A549 (cell line): ENCODE results near the gene GIMAP8. TPM values are rescaled to one million over a fixed set of nuclear protein-coding genes. Genes with fewer than 3 reads are reported as not detected.

Source experiments
- ATAC-seq, 2 experiments: fragments of 200-7000 bp in 1 of 2; fragments of >200 bp in 1 of 2; cut with Nextera tagmentation in 1 of 2; cut with Tn5 transposase in 1 of 2; 3 replicates each; pipeline versions ENCODE4 v1.8.0 to v1.9.1; 2018 to 2020; ENCODE audit warnings: mild to moderate bottlenecking in 1 of 2, moderate library complexity in 1 of 2
- CTCF ChIA-PET: fragments of 300-600 bp; sonication (Branson Sonifier 250); formaldehyde crosslinking; extraction: SDS; loops from one replicate; lab custom pipeline; 2021; ENCODE audit warnings: antibody characterized with exemption, inconsistent platforms; lab: Yijun Ruan, JAX
- POLR2A ChIA-PET: fragments of 350-600 bp; formaldehyde crosslinking; extraction: SDS; loops from one replicate; lab custom pipeline; 2021; ENCODE audit warnings: antibody characterized with exemption, inconsistent platforms; lab: Yijun Ruan, JAX
- DNase-seq, 2 experiments: peaks; one replicate each; pipeline versions ENCODE4 v3.0.0 to v3.0.0-alpha.2; 2011 to 2016; ENCODE audit warnings: low read depth in 1 of 2, low spot score in 1 of 2
- FAIRE-seq: peaks from 2 replicates; lab custom pipeline; 2011; peaks lifted over from hg19 to GRCh38; lab: Jason Lieb, UNC
- H3K27ac ChIP-seq, 2 experiments: fragments of >200 bp; sonication (Bioruptor Twin); formaldehyde crosslinking; 3 replicates each; pipeline ENCODE4 v1.5.1; 2016 to 2017
- H3K4me1 ChIP-seq: fragments of >200 bp; sonication (Bioruptor Twin); formaldehyde crosslinking; 3 replicates; pipeline ENCODE4 v1.6.1; 2016
- H3K4me2 ChIP-seq: fragments of >200 bp; sonication (Bioruptor Twin); formaldehyde crosslinking; 3 replicates; pipeline ENCODE4 v1.6.1; 2016
- H3K4me3 ChIP-seq: fragments of >200 bp; sonication (Bioruptor Twin); formaldehyde crosslinking; 3 replicates; pipeline ENCODE4 v1.5.1; 2016
- H3K9me3 ChIP-seq: fragments of >200 bp; sonication (Bioruptor Twin); formaldehyde crosslinking; 3 replicates; pipeline ENCODE4 v1.6.1; 2016
- ATOH8 ChIP-seq: fragments of 250-450 bp; sonication (Bioruptor Pico); IDR thresholded peaks from 2 replicates; pipeline ENCODE4 v1.5.0; 2020; ENCODE audit warnings: low read depth, mild to moderate bottlenecking, moderate library complexity
- BHLHE40 ChIP-seq: IDR thresholded peaks from 2 replicates; pipeline ENCODE4 v1.6.1; 2012; ENCODE audit warnings: low read depth, low read length, inconsistent platforms
- CBX8 ChIP-seq: fragments of 200-600 bp; sonication (generic); IDR thresholded peaks from 2 replicates; pipeline ENCODE4 v1.6.1; 2016
- EP300 ChIP-seq, 2 experiments: fragments of >200 bp; sonication (Bioruptor Twin); formaldehyde crosslinking; IDR thresholded peaks; 2 replicates in 1 of 2; 3 replicates in 1 of 2; pipeline ENCODE4 v1.6.1; 2016 to 2017
- FOSL2 ChIP-seq, 2 experiments: fragments of 450-650 bp in 1 of 2; fragments of >200 bp in 1 of 2; sonication (Bioruptor Twin) in 1 of 2; formaldehyde crosslinking; IDR thresholded peaks; 2 replicates each; pipeline versions ENCODE4 v1.5.0 to v1.6.1; 2016 to 2020; ENCODE audit warnings: mild to moderate bottlenecking in 1 of 2, moderate library complexity in 1 of 2
- HDAC2 ChIP-seq: fragments of 200-600 bp; sonication (generic); IDR thresholded peaks from 2 replicates; pipeline ENCODE4 v1.6.1; 2016
- HEYL ChIP-seq: fragments of 250-450 bp; sonication (Bioruptor Pico); IDR thresholded peaks from 2 replicates; pipeline ENCODE4 v1.8.0; 2021; ENCODE audit warnings: mild to moderate bottlenecking, moderate library complexity
- HOXA7 ChIP-seq: fragments of 250-450 bp; sonication (Bioruptor Pico); IDR thresholded peaks from 2 replicates; pipeline ENCODE4 v1.5.0; 2020; ENCODE audit warnings: mild to moderate bottlenecking, moderate library complexity
- KDM1A ChIP-seq: fragments of 200-600 bp; sonication (generic); IDR thresholded peaks from 2 replicates; pipeline ENCODE4 v1.6.1; 2016; ENCODE audit warnings: low read depth, mild to moderate bottlenecking
- MYC ChIP-seq: IDR thresholded peaks from 2 replicates; pipeline ENCODE4 v1.6.1; 2012; ENCODE audit warnings: mild to moderate bottlenecking, inconsistent platforms, low read length, improper control_type of control experiment, borderline replicate concordance
- NPAS2 ChIP-seq: fragments of 250-450 bp; sonication (Bioruptor Pico); IDR thresholded peaks from 2 replicates; pipeline ENCODE4 v1.8.0; 2022; ENCODE audit warnings: mild to moderate bottlenecking, moderate library complexity, borderline replicate concordance
- SMC3 ChIP-seq: fragments of >200 bp; sonication (Bioruptor Twin); formaldehyde crosslinking; IDR thresholded peaks from 3 replicates; pipeline ENCODE4 v1.6.1; 2018; ENCODE audit warnings: inconsistent platforms
- SREBF2 ChIP-seq: fragments of 450-650 bp; IDR thresholded peaks from 2 replicates; pipeline ENCODE4 v1.6.1; 2014; ENCODE audit warnings: mild to moderate bottlenecking, moderate library complexity
- TFCP2L1 ChIP-seq: fragments of 250-450 bp; sonication (Bioruptor Pico); IDR thresholded peaks from 2 replicates; pipeline ENCODE4 v1.5.0; 2021; ENCODE audit warnings: mild to moderate bottlenecking
- TP53 ChIP-seq: fragments of 250-450 bp; sonication (Bioruptor Pico); IDR thresholded peaks from 2 replicates; pipeline ENCODE4 v1.5.0; 2021; ENCODE audit warnings: mild to moderate bottlenecking, moderate library complexity
- USF2 ChIP-seq: fragments of 450-650 bp; IDR thresholded peaks from 2 replicates; pipeline ENCODE4 v1.6.1; 2014; ENCODE audit warnings: antibody characterized with exemption
- WGBS: methylation state at CpG from one replicate; pipeline ENCODE4 v1.1.6; 2017; ENCODE audit errors: missing lambda C conversion rate; 5-methylcytosine and 5-hydroxymethylcytosine counted together
- polyA plus RNA-seq, 4 experiments: library from polyadenylated mRNA; depleted of rRNA in 3 of 4; stranded (reverse); fragments of >200 nt; fragmentation: RNase III in 1 of 4; extraction: RNeasy Plus Mini Kit Qiagen cat#74134 plus additional on column Dnase treatment in 1 of 4; gene quantifications; 2 replicates in 3 of 4; 3 replicates in 1 of 4; pipeline ENCODE4 v1.2.3, GENCODE V29; 2011 to 2017
- TF ChIP-seq, protein P1 (sequence below): IDR thresholded peaks from 2 replicates; pipeline ENCODE4 v1.6.1; 2012; ENCODE audit warnings: low read depth, borderline replicate concordance
- TF ChIP-seq, protein P2 (sequence below): fragments of 250-450 bp; sonication (Bioruptor Pico); IDR thresholded peaks from 2 replicates; pipeline ENCODE4 v1.5.0; 2021; ENCODE audit warnings: mild to moderate bottlenecking, moderate library complexity, borderline replicate concordance
- TF ChIP-seq, protein P3 (sequence below): fragments of >200 bp; sonication (Bioruptor Twin); formaldehyde crosslinking; IDR thresholded peaks from 3 replicates; pipeline ENCODE4 v1.6.1; 2016
- TF ChIP-seq, protein P4 (sequence below): fragments of >200 bp; sonication (Bioruptor Twin); formaldehyde crosslinking; IDR thresholded peaks from 2 replicates; pipeline ENCODE4 v1.6.1; 2016
- TF ChIP-seq, protein P5 (sequence below): fragments of >200 bp; sonication (Bioruptor Twin); formaldehyde crosslinking; IDR thresholded peaks from 3 replicates; pipeline ENCODE4 v1.5.1; 2016

Gene GIMAP8
- polyA plus RNA-seq, 2 of the 4 experiments (the other 2 are of a cell fraction), result not detected

DNA sequence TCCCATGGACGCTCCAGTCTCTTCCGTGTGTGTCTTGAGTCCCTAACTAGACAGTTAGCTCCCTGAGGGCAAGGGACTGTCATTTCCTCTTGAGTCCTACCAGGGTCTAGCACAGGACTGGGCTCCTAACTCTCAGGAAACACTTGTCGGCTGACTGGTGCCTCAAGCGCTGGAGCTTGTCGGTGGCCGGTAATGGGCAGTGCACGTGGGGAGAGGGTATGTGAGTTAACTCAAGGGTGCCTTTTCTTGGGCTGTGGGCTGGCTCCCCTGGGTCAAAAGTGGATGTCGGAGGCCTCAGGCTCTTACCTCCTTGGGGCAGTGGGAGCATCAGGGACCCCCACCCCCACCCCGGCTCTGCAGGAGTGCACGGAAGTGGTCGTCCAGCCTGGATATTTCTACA, 38.4 kb upstream of the GIMAP8 start:
- no peak for FAIRE-seq
- TF ChIP-seq, protein P1, sequence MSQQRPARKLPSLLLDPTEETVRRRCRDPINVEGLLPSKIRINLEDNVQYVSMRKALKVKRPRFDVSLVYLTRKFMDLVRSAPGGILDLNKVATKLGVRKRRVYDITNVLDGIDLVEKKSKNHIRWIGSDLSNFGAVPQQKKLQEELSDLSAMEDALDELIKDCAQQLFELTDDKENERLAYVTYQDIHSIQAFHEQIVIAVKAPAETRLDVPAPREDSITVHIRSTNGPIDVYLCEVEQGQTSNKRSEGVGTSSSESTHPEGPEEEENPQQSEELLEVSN, result no peak
- no peak for TF ChIP-seq BHLHE40
- TF ChIP-seq, protein P2, sequence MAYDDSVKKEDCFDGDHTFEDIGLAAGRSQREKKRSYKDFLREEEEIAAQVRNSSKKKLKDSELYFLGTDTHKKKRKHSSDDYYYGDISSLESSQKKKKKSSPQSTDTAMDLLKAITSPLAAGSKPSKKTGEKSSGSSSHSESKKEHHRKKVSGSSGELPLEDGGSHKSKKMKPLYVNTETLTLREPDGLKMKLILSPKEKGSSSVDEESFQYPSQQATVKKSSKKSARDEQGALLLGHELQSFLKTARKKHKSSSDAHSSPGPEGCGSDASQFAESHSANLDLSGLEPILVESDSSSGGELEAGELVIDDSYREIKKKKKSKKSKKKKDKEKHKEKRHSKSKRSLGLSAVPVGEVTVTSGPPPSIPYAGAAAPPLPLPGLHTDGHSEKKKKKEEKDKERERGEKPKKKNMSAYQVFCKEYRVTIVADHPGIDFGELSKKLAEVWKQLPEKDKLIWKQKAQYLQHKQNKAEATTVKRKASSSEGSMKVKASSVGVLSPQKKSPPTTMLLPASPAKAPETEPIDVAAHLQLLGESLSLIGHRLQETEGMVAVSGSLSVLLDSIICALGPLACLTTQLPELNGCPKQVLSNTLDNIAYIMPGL, result no peak
- TF ChIP-seq SMC3, result no peak
- TF ChIP-seq EP300 (IDR thresholded peaks at IDR 0.05), result no peak
- TF ChIP-seq MYC, result no peak
- no peak for TF ChIP-seq HDAC2
- TF ChIP-seq HEYL (CRISPR knock-in tag), result no peak
- TF ChIP-seq TP53 (CRISPR knock-in tag), result no peak
- TF ChIP-seq, protein P3, sequence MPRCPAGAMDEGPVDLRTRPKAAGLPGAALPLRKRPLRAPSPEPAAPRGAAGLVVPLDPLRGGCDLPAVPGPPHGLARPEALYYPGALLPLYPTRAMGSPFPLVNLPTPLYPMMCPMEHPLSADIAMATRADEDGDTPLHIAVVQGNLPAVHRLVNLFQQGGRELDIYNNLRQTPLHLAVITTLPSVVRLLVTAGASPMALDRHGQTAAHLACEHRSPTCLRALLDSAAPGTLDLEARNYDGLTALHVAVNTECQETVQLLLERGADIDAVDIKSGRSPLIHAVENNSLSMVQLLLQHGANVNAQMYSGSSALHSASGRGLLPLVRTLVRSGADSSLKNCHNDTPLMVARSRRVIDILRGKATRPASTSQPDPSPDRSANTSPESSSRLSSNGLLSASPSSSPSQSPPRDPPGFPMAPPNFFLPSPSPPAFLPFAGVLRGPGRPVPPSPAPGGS, result no peak
- TF ChIP-seq, protein P4, sequence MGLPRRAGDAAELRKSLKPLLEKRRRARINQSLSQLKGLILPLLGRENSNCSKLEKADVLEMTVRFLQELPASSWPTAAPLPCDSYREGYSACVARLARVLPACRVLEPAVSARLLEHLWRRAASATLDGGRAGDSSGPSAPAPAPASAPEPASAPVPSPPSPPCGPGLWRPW, result no peak
- no peak for TF ChIP-seq ATOH8 (CRISPR knock-in tag)
- TF ChIP-seq KDM1A, result no peak
- no peak for TF ChIP-seq TFCP2L1 (CRISPR knock-in tag)
- TF ChIP-seq SREBF2, result no peak
- TF ChIP-seq HOXA7 (CRISPR knock-in tag), result no peak
- TF ChIP-seq, all 56 proteins: peak for 0
- Histone ChIP-seq H3K4me1 (peaks cover 2% of the 10 kb centered on the region; the same call in 1 of the 3 replicates), H3K4me2 (no peak overlapping the region), H3K27ac (no peak overlapping the region), H3K4me3 (no peak overlapping the region), H3K9me3 (no peaks in the 10 kb centered on the region)
- ATAC-seq (no peak), DNase-seq (no peak)
- POLR2A ChIA-PET, result interaction anchor here (1.0 kb wide), 1 partner anchor 43 kb away, joined by 3 read pairs; the partner anchor contains the start of gene REPIN1
- CTCF ChIA-PET, result interaction anchor here (1.1 to 2.0 kb wide), 2 partner anchors 9 to 10 kb away, joined by 3 to 7 read pairs; no protein-coding TSS in a partner anchor
- WGBS, result 87% methylated on average over 11 of the region's 11 CpGs

DNA sequence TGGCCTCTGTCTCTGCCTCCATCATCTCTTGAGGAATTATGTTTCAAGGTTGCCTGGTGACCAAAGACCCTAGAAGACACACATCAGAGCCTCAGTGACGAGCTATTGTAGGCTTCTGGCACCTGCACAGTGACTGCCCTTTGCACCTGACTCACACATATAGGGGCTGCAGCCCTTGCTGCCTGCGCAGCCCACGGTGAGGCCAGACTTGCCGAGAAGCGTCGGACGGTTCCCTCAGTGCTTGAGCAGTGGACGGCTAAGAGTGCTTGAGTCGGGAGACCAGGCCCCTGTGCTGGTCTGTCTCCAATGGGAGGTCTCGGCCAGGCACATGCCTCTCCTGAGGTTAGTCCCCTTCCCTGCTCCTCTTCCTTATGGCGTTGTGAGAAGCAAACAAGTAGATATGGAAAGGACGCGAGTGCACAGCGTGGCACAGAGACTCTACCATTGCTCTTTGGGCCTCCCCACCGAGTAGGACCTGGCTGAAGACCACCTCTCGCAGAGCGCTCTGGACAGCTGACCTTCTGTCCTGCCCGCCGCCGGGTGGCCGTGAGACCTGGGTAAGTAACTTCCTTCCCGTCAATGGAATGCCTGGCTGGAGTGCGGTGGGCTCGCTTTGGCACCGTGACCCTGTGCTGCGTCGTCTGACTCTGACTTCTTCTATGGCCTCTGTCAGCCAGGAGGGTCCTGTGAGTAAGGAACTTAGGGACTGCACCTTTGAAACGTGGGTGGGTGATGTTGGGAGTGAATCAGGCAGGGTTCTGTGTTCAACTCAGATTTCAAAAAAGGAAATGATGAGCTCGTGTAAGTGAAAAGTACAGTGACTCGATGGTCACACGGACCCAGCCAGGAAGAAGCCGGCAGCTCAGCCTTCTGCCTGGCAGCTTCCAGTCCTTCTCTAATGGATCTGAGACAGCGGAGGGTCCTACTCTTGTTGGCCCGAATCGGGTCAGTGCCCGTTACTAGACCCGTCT, 37.6 kb upstream of the GIMAP8 start:
- CTCF ChIA-PET, result interaction anchor here (2.0 kb wide), 1 partner anchor 11 kb away, joined by 7 read pairs; no protein-coding TSS in a partner anchor
- H3K4me1 ChIP-seq, result no peaks in the 10 kb centered on the region
- no peak overlapping the region for H3K4me3 ChIP-seq
- DNase-seq (no peak), ATAC-seq (no peak)
- no peak overlapping the region for H3K27ac ChIP-seq
- no peak overlapping the region for H3K4me2 ChIP-seq
- 83% methylated on average over 36 of the region's 37 CpGs for WGBS
- TF ChIP-seq USF2, result no peak
- no peak for TF ChIP-seq NPAS2 (CRISPR knock-in tag)
- TF ChIP-seq, protein P5, sequence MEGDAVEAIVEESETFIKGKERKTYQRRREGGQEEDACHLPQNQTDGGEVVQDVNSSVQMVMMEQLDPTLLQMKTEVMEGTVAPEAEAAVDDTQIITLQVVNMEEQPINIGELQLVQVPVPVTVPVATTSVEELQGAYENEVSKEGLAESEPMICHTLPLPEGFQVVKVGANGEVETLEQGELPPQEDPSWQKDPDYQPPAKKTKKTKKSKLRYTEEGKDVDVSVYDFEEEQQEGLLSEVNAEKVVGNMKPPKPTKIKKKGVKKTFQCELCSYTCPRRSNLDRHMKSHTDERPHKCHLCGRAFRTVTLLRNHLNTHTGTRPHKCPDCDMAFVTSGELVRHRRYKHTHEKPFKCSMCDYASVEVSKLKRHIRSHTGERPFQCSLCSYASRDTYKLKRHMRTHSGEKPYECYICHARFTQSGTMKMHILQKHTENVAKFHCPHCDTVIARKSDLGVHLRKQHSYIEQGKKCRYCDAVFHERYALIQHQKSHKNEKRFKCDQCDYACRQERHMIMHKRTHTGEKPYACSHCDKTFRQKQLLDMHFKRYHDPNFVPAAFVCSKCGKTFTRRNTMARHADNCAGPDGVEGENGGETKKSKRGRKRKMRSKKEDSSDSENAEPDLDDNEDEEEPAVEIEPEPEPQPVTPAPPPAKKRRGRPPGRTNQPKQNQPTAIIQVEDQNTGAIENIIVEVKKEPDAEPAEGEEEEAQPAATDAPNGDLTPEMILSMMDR, result no peak
- no peak for TF ChIP-seq CBX8
- TF ChIP-seq FOSL2 (IDR thresholded peaks at IDR 0.05), result no peak
- no peak for TF ChIP-seq FOSL2 (CRISPR knock-in tag; IDR thresholded peaks at IDR 0.05)
- no peak for TF ChIP-seq HDAC2
- TF ChIP-seq, all 56 proteins: peak for 0
- no peak for FAIRE-seq
- POLR2A ChIA-PET, result interaction anchor here (1.0 kb wide), 1 partner anchor 44 kb away, joined by 3 read pairs; the partner anchor contains the start of gene REPIN1
- H3K9me3 ChIP-seq, result no peaks in the 10 kb centered on the region
